Sigmoid colon (tissue), 4 donors: ENCODE results near the gene GNAI1.

Experiments
- CTCF ChIP-seq, 4 experiments: fragments of 450-650 bp in 3 of 4; fragments of 200-600 bp in 1 of 4; IDR thresholded peaks; one replicate each; pipeline ENCODE4 v1.5.1; 2016 to 2019; ENCODE audit warnings: antibody characterized with exemption in 4 of 4, mild to moderate bottlenecking in 3 of 4, moderate library complexity in 2 of 4
- POLR2A ChIP-seq, 2 donors: fragments of 450-650 bp; IDR thresholded peaks; one replicate each; pipeline ENCODE4 v1.6.1; 2016; ENCODE audit warnings: antibody characterized with exemption in 2 of 2, mild to moderate bottlenecking in 2 of 2, moderate library complexity in 2 of 2
- POLR2AphosphoS5 ChIP-seq, 4 donors: sonication (generic); formaldehyde crosslinking; IDR thresholded peaks; one replicate each; pipeline ENCODE4 v1.6.1; 2017; ENCODE audit warnings: antibody characterized with exemption in 4 of 4

GRCh38 chr7:80136261-80137055 is 1.8 kb downstream of the GNAI1 start:
- TF ChIP-seq CTCF (IDR thresholded peaks at IDR 0.05) (no peak), POLR2A (IDR thresholded peaks at IDR 0.05) (no peak), POLR2AphosphoS5 (IDR thresholded peaks at IDR 0.05) (no peak)
